H9 (cell line): Measurements from ENCODE around the gene SLC17A9. TPM values are rescaled to one million over a fixed set of nuclear protein-coding genes. Genes with fewer than 3 reads are reported as not detected.

Source experiments
- DNase-seq: peaks from one replicate; pipeline ENCODE4 v3.0.0-alpha.2; 2017
- H2AFZ ChIP-seq: one replicate; pipeline ENCODE4 v1.6.1; 2013; ENCODE audit warnings: mild to moderate bottlenecking, low read length, control low read depth, moderate library complexity
- H2AK5ac ChIP-seq: 2 replicates; pipeline ENCODE4 v1.6.1; 2013; ENCODE audit warnings: low read length, control low read depth, mixed read lengths; ENCODE audit not compliant: insufficient read length
- H2BK120ac ChIP-seq: one replicate; pipeline ENCODE4 v1.6.1; 2013; ENCODE audit warnings: low read depth, mild to moderate bottlenecking, low read length, control low read depth, inconsistent platforms; ENCODE audit not compliant: poor library complexity, severe bottlenecking
- H2BK12ac ChIP-seq: 2 replicates; pipeline ENCODE4 v1.6.1; 2013; ENCODE audit warnings: low read length, control low read depth, mixed read lengths, low read depth; ENCODE audit not compliant: insufficient read length
- H2BK15ac ChIP-seq: 2 replicates; pipeline ENCODE4 v1.6.1; 2013; ENCODE audit warnings: low read depth, low read length, control low read depth
- H2BK20ac ChIP-seq: one replicate; pipeline ENCODE4 v1.6.1; 2013; ENCODE audit warnings: low read depth, mild to moderate bottlenecking, low read length, control low read depth, inconsistent platforms; ENCODE audit not compliant: poor library complexity, severe bottlenecking
- H2BK5ac ChIP-seq: 2 replicates; pipeline ENCODE4 v1.6.1; 2013; ENCODE audit warnings: low read length, control low read depth, mixed read lengths; ENCODE audit not compliant: insufficient read length
- H3K14ac ChIP-seq: 2 replicates; pipeline ENCODE4 v1.6.1; 2013; ENCODE audit warnings: low read length, control low read depth; ENCODE audit not compliant: insufficient read depth
- H3K18ac ChIP-seq: 2 replicates; pipeline ENCODE4 v1.6.1; 2013; ENCODE audit warnings: low read depth, mild to moderate bottlenecking, mixed read lengths, low read length, control low read depth; ENCODE audit not compliant: insufficient read length
- H3K23ac ChIP-seq: 2 replicates; pipeline ENCODE4 v1.6.1; 2013; ENCODE audit warnings: low read length, control low read depth, mixed read lengths, low read depth; ENCODE audit not compliant: insufficient read length
- H3K23me2 ChIP-seq: 2 replicates; pipeline ENCODE4 v1.6.1; 2013; ENCODE audit warnings: low read depth, mild to moderate bottlenecking, mixed read lengths, low read length, control low read depth; ENCODE audit not compliant: insufficient read length, poor library complexity, severe bottlenecking
- H3K27ac ChIP-seq: 2 replicates; pipeline ENCODE4 v1.5.1; 2013; ENCODE audit warnings: low read length, control low read depth, mixed read lengths, low read depth; ENCODE audit not compliant: insufficient read length
- H3K27me3 ChIP-seq: 2 replicates; pipeline ENCODE4 v1.6.1; 2013; ENCODE audit warnings: low read length, control low read depth, inconsistent platforms; ENCODE audit not compliant: insufficient read depth
- H3K4ac ChIP-seq: 2 replicates; pipeline ENCODE4 v1.6.1; 2013; ENCODE audit warnings: low read depth, mild to moderate bottlenecking, control low read depth, inconsistent platforms, low read length, moderate library complexity
- H3K4me1 ChIP-seq: 2 replicates; pipeline ENCODE4 v1.6.1; 2013; ENCODE audit warnings: low read length, control low read depth, inconsistent platforms; ENCODE audit not compliant: insufficient read depth
- H3K4me2 ChIP-seq: 2 replicates; pipeline ENCODE4 v1.6.1; 2013; ENCODE audit warnings: low read length, control low read depth, mixed read lengths; ENCODE audit not compliant: insufficient read length, insufficient read depth
- H3K56ac ChIP-seq: 2 replicates; pipeline ENCODE4 v1.6.1; 2013; ENCODE audit warnings: low read depth, mild to moderate bottlenecking, mixed read lengths, low read length, control low read depth; ENCODE audit not compliant: insufficient read length
- H3K79me1 ChIP-seq: 2 replicates; pipeline ENCODE4 v1.6.1; 2013; ENCODE audit warnings: low read depth, mild to moderate bottlenecking, moderate library complexity, low read length, control low read depth, inconsistent platforms; ENCODE audit not compliant: insufficient read depth, poor library complexity, severe bottlenecking
- H3K79me2 ChIP-seq: 2 replicates; pipeline ENCODE4 v1.6.1; 2013; ENCODE audit warnings: low read length, control low read depth, inconsistent platforms; ENCODE audit not compliant: insufficient read depth
- H3K9ac ChIP-seq: 2 replicates; pipeline ENCODE4 v1.6.1; 2013; ENCODE audit warnings: low read length, control low read depth, mixed read lengths; ENCODE audit not compliant: insufficient read length; ENCODE audit errors: extremely low read depth
- H3K9me3 ChIP-seq: one replicate; pipeline ENCODE4 v1.6.1; 2013; ENCODE audit warnings: low read depth, low read length, inconsistent platforms; ENCODE audit not compliant: control insufficient read depth
- H3T11ph ChIP-seq: one replicate; pipeline ENCODE4 v1.6.1; 2013; ENCODE audit warnings: mild to moderate bottlenecking, low read length, control low read depth, inconsistent platforms
- H4K20me1 ChIP-seq: one replicate; pipeline ENCODE4 v1.6.1; 2013; ENCODE audit not compliant: control insufficient read depth, insufficient read length, insufficient read depth
- H4K5ac ChIP-seq: 2 replicates; pipeline ENCODE4 v1.6.1; 2013; ENCODE audit warnings: low read depth, mild to moderate bottlenecking, mixed read lengths, low read length, control low read depth; ENCODE audit not compliant: insufficient read length
- H4K8ac ChIP-seq: replicated peaks from 2 replicates; pipeline ENCODE4 v1.6.1; 2013; ENCODE audit warnings: low read length, control low read depth, mixed read lengths, low read depth; ENCODE audit not compliant: insufficient read length
- H4K91ac ChIP-seq: 2 replicates; pipeline ENCODE4 v1.6.1; 2013; ENCODE audit warnings: low read depth, mild to moderate bottlenecking, moderate library complexity, mixed read lengths, low read length, control low read depth; ENCODE audit not compliant: insufficient read length
- H3K27ac Mint-ChIP-seq, 3 experiments: 2 replicates in 2 of 3; 3 replicates in 1 of 3; pipeline ENCODE4 v1.8.0; 2020 to 2021; ENCODE audit warnings: mixed read lengths in 3 of 3, mild to moderate bottlenecking in 1 of 3, moderate library complexity in 1 of 3
- H3K27me3 Mint-ChIP-seq: 2 replicates; pipeline ENCODE4 v1.8.0; 2021; ENCODE audit warnings: low read depth, mild to moderate bottlenecking, moderate library complexity, mixed read lengths
- H3K36me3 Mint-ChIP-seq, 3 experiments: 2 replicates in 2 of 3; 3 replicates in 1 of 3; pipeline ENCODE4 v1.8.0; 2020 to 2021; ENCODE audit warnings: low read depth in 3 of 3, mixed read lengths in 3 of 3; ENCODE audit not compliant: insufficient read depth in 1 of 3
- H3K4me1 Mint-ChIP-seq, 2 experiments: 2 replicates each; pipeline ENCODE4 v1.8.0; 2020; ENCODE audit warnings: mixed read lengths in 2 of 2
- H3K4me3 Mint-ChIP-seq, 2 experiments: 2 replicates in 1 of 2; 3 replicates in 1 of 2; pipeline ENCODE4 v1.8.0; 2020 to 2021; ENCODE audit warnings: mild to moderate bottlenecking in 2 of 2, mixed read lengths in 2 of 2, moderate library complexity in 1 of 2
- H3K9me3 Mint-ChIP-seq, 2 experiments: 2 replicates in 1 of 2; 3 replicates in 1 of 2; pipeline ENCODE4 v1.8.0; 2020; ENCODE audit warnings: mild to moderate bottlenecking in 2 of 2, mixed read lengths in 2 of 2, moderate library complexity in 1 of 2
- WGBS: extraction: QIAGEN DNeasy Blood & Tissue Kit; methylation state at CpG from one replicate; pipeline ENCODE4 v1.1.7; 2013; ENCODE audit warnings: missing lambda C conversion rate, low lambda C conversion rate, mixed read lengths; ENCODE audit not compliant: insufficient read length; ENCODE audit errors: extremely low coverage; 5-methylcytosine and 5-hydroxymethylcytosine counted together
- total RNA-seq: library from RNA; stranded (reverse); gene quantifications from 2 replicates; pipeline ENCODE4 v1.2.1, GENCODE V29; 2021
- TF ChIP-seq, protein P1 (sequence below): fragments of 200-600 bp; sonication (generic); conservative IDR thresholded peaks from 3 replicates; pipeline ENCODE4 v1.8.0; 2021; ENCODE audit warnings: antibody characterized with exemption, mild to moderate bottlenecking

SLC17A9 gene
- total RNA-seq, 1 experiment from 2014 or later = 20.9 TPM

DNA sequence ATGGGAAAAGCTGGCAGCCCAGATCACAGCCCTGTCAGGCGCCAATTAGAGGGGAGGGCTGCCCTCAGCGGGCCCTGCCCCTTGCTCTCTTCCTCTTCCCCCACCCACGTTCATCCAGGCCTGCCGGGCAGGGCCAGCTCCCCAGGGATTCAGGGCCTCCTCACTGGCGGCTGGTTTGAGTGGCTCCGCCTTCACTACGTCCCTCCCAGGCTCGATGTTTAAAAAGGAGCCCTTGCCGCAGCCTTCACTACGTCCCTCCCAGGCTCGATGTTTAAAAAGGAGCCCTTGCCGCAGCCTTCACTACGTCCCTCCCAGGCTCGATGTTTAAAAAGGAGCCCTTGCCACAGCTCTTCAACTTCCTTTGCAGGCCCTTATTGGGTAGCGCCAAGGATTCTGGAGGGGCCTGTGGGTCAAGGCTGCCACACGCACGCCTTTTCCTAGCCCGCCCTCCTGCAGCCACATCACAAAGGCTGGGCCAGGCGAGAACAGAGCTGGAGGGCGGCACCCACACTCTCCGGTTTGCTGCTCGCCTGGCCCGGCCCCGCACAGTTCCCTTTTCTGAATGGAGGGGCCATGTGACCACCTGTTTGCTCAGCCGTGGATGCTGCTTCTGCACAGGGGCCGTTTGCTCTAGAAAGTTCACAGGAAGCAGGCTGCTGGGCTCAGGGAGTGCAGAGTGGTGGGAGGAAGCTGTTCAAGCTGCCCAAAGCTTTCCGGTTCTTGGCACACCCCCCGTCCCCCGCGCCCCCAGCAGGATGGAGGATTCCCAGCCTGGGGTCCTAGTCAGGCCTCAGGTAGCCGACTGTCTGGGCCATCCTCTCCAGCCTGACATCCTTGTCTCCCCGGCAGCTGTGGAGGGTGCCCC, 1.6 kb downstream of the SLC17A9 start:
- Histone ChIP-seq H2BK5ac (no peak overlapping the region), H3K9me3 (no peaks in the 10 kb centered on the region), H3K14ac (0 out of 2 replicates have a peak overlapping the region, but pooled peaks have one; percentile 16), H2BK20ac (no peak overlapping the region), H2AFZ (no peak overlapping the region), H3K4me2 (peak overlapping the region; percentile 65), H3T11ph (no peak overlapping the region), H4K5ac (no peak overlapping the region), H3K18ac (no peak overlapping the region), H3K27me3 (no peaks in the 10 kb centered on the region), H4K20me1 (no peaks in the 10 kb centered on the region), H3K4ac (no peak overlapping the region), H2BK12ac (no peak overlapping the region), H4K91ac (no peak overlapping the region), H2BK120ac (no peak overlapping the region), H3K4me1 (peaks cover 3% of the 10 kb centered on the region), H3K27ac (no peak overlapping the region), H3K23ac (no peak overlapping the region), H4K8ac (no peak overlapping the region), H3K56ac (no peak overlapping the region), H2AK5ac (no peak overlapping the region), H3K9ac (no peak overlapping the region), H3K79me1 (no peaks in the 10 kb centered on the region), H2BK15ac (no peak overlapping the region), H3K23me2 (peaks cover 10% of the 10 kb centered on the region), H3K79me2 (no peaks in the 10 kb centered on the region; the same call in 1 of the 2 replicates)
- peak; percentile 71 for DNase-seq
- H3K9me3 Mint-ChIP-seq = no peaks in the 10 kb centered on the region
- no CpG with 5 or more reads among the region's 32 CpGs for WGBS
- H3K27me3 Mint-ChIP-seq = no peaks in the 10 kb centered on the region; the same call in 1 of the 2 replicates
- H3K27ac Mint-ChIP-seq = peak overlapping the region in 1 of 3 experiments; percentile 73; a peak in 2 of 7 replicates
- TF ChIP-seq, protein P1, sequence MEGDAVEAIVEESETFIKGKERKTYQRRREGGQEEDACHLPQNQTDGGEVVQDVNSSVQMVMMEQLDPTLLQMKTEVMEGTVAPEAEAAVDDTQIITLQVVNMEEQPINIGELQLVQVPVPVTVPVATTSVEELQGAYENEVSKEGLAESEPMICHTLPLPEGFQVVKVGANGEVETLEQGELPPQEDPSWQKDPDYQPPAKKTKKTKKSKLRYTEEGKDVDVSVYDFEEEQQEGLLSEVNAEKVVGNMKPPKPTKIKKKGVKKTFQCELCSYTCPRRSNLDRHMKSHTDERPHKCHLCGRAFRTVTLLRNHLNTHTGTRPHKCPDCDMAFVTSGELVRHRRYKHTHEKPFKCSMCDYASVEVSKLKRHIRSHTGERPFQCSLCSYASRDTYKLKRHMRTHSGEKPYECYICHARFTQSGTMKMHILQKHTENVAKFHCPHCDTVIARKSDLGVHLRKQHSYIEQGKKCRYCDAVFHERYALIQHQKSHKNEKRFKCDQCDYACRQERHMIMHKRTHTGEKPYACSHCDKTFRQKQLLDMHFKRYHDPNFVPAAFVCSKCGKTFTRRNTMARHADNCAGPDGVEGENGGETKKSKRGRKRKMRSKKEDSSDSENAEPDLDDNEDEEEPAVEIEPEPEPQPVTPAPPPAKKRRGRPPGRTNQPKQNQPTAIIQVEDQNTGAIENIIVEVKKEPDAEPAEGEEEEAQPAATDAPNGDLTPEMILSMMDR = no peak
- peak overlapping the region; percentile 55 to 66 for H3K4me3 Mint-ChIP-seq
- peaks cover 2 to 27% (median 18%) of the 10 kb centered on the region in 3 experiments; a peak in 6 of 7 replicates for H3K36me3 Mint-ChIP-seq
- H3K4me1 Mint-ChIP-seq = peaks cover 14 to 26% of the 10 kb centered on the region in 2 experiments
